Tibial nerve (tissue), 4 donors: ENCODE results near the gene UGT1A8. TPM values are rescaled to one million over a fixed set of nuclear protein-coding genes. Genes with fewer than 3 reads are reported as not detected.

Experiments used
- DNase-seq, 2 donors: peaks; one replicate each; pipeline ENCODE4 v3.0.0-alpha.2; 2019; ENCODE audit warnings: low spot score in 2 of 2
- H3K27ac ChIP-seq, 4 donors: fragments of 200-600 bp; sonication (generic) in 3 of 4; one replicate each; pipeline ENCODE4 v1.5.1; 2017 to 2019; ENCODE audit warnings: mild to moderate bottlenecking in 1 of 4
- H3K27me3 ChIP-seq, 2 donors: fragments of 200-600 bp; sonication (generic) in 1 of 2; one replicate each; pipeline versions ENCODE4 v1.5.1 to v1.6.0; 2017 to 2019
- H3K36me3 ChIP-seq, 3 donors: fragments of 200-600 bp; sonication (generic); one replicate each; pipeline ENCODE4 v1.5.1; 2018 to 2019
- H3K4me1 ChIP-seq, 4 donors: fragments of 200-600 bp; sonication (generic) in 3 of 4; one replicate each; pipeline ENCODE4 v1.5.1; 2017 to 2019
- H3K4me3 ChIP-seq, 4 donors: fragments of 200-600 bp; sonication (generic) in 3 of 4; one replicate each; pipeline ENCODE4 v1.5.1; 2017 to 2019; ENCODE audit warnings: mild to moderate bottlenecking in 1 of 4, moderate library complexity in 1 of 4
- H3K9me3 ChIP-seq, 4 donors: fragments of 200-600 bp; sonication (generic) in 3 of 4; one replicate each; pipeline ENCODE4 v1.5.1; 2017 to 2019
- CTCF ChIP-seq, 5 experiments: fragments of 200-600 bp in 3 of 5; fragments of 450-650 bp in 2 of 5; sonication (generic) in 3 of 5; IDR thresholded peaks; one replicate each; pipeline ENCODE4 v1.5.1; 2016 to 2019; ENCODE audit warnings: antibody characterized with exemption in 5 of 5, mild to moderate bottlenecking in 3 of 5, moderate library complexity in 2 of 5
- EP300 ChIP-seq, 2 donors: sonication (generic); formaldehyde crosslinking; IDR thresholded peaks; one replicate each; pipeline ENCODE4 v1.6.1; 2017; ENCODE audit warnings: antibody characterized with exemption in 2 of 2, mild to moderate bottlenecking in 1 of 2
- POLR2A ChIP-seq, 2 donors: fragments of 450-650 bp; IDR thresholded peaks; one replicate each; pipeline ENCODE4 v1.6.1; 2017; ENCODE audit warnings: antibody characterized with exemption in 2 of 2, mild to moderate bottlenecking in 2 of 2, moderate library complexity in 2 of 2
- WGBS, 2 donors: methylation state at CpG; one replicate each; pipeline ENCODE4 v1.1.5; 2018; 5-methylcytosine and 5-hydroxymethylcytosine counted together
- total RNA-seq, 4 donors: library from RNA; depleted of rRNA; stranded (reverse); fragments of >200 nt; gene quantifications; one replicate each; pipeline ENCODE4 v1.1.0, GENCODE V29; 2016

Gene UGT1A8
- total RNA-seq, 4 donors from 2014 or later: not detected

- no peak overlapping the region for H3K4me3 ChIP-seq
- 89% methylated on average over 9 of the region's 9 CpGs for WGBS, 2 donors
- no peaks in the 10 kb centered on the region for H3K27me3 ChIP-seq
- H3K36me3 ChIP-seq: no peaks in the 10 kb centered on the region
- no peak for TF ChIP-seq CTCF (IDR thresholded peaks at IDR 0.05)
- no peak for TF ChIP-seq EP300 (IDR thresholded peaks at IDR 0.05)
- no peak for TF ChIP-seq POLR2A (IDR thresholded peaks at IDR 0.05)
- no peak for DNase-seq
- H3K4me1 ChIP-seq: no peaks in the 10 kb centered on the region
- no peaks in the 10 kb centered on the region for H3K9me3 ChIP-seq
- H3K27ac ChIP-seq: no peak overlapping the region
Observed at GRCh38 chr2:233769260-233769659, 151.8 kb downstream of the UGT1A8 start.

GRCh38 chr2:233772153-233772552 lies 154.7 kb downstream of the UGT1A8 start:
- Histone ChIP-seq H3K9me3 (peaks cover 0 to 9% (median 0%) of the 10 kb centered on the region in 4 donors), H3K4me1 (no peaks in the 10 kb centered on the region), H3K27ac (no peak overlapping the region), H3K36me3 (no peaks in the 10 kb centered on the region), H3K4me3 (no peak overlapping the region), H3K27me3 (no peaks in the 10 kb centered on the region)
- TF ChIP-seq EP300 (IDR thresholded peaks at IDR 0.05): no peak
- no peak for TF ChIP-seq POLR2A (IDR thresholded peaks at IDR 0.05)
- no peak for TF ChIP-seq CTCF (IDR thresholded peaks at IDR 0.05)
- no peak for DNase-seq
- WGBS, 2 donors: 88 to 90% methylated on average over 16 of the region's 16 CpGs

- peaks cover 0 to 9% (median 0%) of the 10 kb centered on the region in 4 donors for H3K9me3 ChIP-seq
- H3K27ac ChIP-seq: no peak overlapping the region
- H3K4me3 ChIP-seq: no peak overlapping the region
- H3K27me3 ChIP-seq: no peaks in the 10 kb centered on the region
- H3K36me3 ChIP-seq: no peaks in the 10 kb centered on the region
- H3K4me1 ChIP-seq: no peaks in the 10 kb centered on the region
- WGBS, 2 donors: 68 to 78% methylated on average over 5 of the region's 5 CpGs
- TF ChIP-seq CTCF (IDR thresholded peaks at IDR 0.05) (no peak), EP300 (IDR thresholded peaks at IDR 0.05) (no peak), POLR2A (IDR thresholded peaks at IDR 0.05) (no peak)
- no peak for DNase-seq
Observed at GRCh38 chr2:233772583-233772982, 155.2 kb downstream of the UGT1A8 start.

GRCh38 chr2:233773854-233774253 lies 156.4 kb downstream of the UGT1A8 start:
- no peak for DNase-seq
- H3K27ac ChIP-seq: no peak overlapping the region
- no peaks in the 10 kb centered on the region for H3K27me3 ChIP-seq
- 85 to 93% methylated on average over 5 of the region's 5 CpGs for WGBS, 2 donors
- no peaks in the 10 kb centered on the region for H3K4me1 ChIP-seq
- no peak for TF ChIP-seq CTCF (IDR thresholded peaks at IDR 0.05)
- no peak for TF ChIP-seq POLR2A (IDR thresholded peaks at IDR 0.05)
- TF ChIP-seq EP300 (IDR thresholded peaks at IDR 0.05): no peak
- H3K36me3 ChIP-seq: no peaks in the 10 kb centered on the region
- H3K9me3 ChIP-seq: peaks cover 0 to 9% (median 0%) of the 10 kb centered on the region in 4 donors
- no peak overlapping the region for H3K4me3 ChIP-seq

- no peaks in the 10 kb centered on the region for H3K36me3 ChIP-seq
- H3K4me3 ChIP-seq: no peak overlapping the region
- no peak for DNase-seq
- H3K9me3 ChIP-seq: peaks cover 0 to 9% (median 0%) of the 10 kb centered on the region in 4 donors
- H3K27me3 ChIP-seq: no peaks in the 10 kb centered on the region
- no peak overlapping the region for H3K27ac ChIP-seq
- no peaks in the 10 kb centered on the region for H3K4me1 ChIP-seq
- 89 to 94% methylated on average over 6 of the region's 6 CpGs for WGBS, 2 donors
- no peak for TF ChIP-seq POLR2A (IDR thresholded peaks at IDR 0.05)
- no peak for TF ChIP-seq CTCF (IDR thresholded peaks at IDR 0.05)
- no peak for TF ChIP-seq EP300 (IDR thresholded peaks at IDR 0.05)
Observed at GRCh38 chr2:233775414-233775813, 158.0 kb downstream of the UGT1A8 start.
